GM19397 (cell line): ENCODE measurements around the gene NAV2.

ENCODE experiments used
- ATAC-seq: cut with Tn5 transposase; IDR thresholded peaks from one replicate; pipeline ENCODE4 v1.9.1; 2021; ENCODE audit warnings: mild to moderate bottlenecking, moderate library complexity; ENCODE audit not compliant: unreplicated experiment

NAV2 gene

GRCh38 chr11:20093775-20094174 lies 381.1 kb downstream of the NAV2 start:
- no peak for ATAC-seq

- ATAC-seq = no peak
These were observed 382.6 kb downstream of the NAV2 start for GRCh38 chr11:20095189-20095588.

GRCh38 chr11:20097319-20098221 lies 384.9 kb downstream of the NAV2 start:
- ATAC-seq = no peak

GRCh38 chr11:20099527-20099926 lies 386.9 kb downstream of the NAV2 start:
- no peak for ATAC-seq

- no peak for ATAC-seq
These were observed 389.8 kb downstream of the NAV2 start for GRCh38 chr11:20102397-20102796.

- ATAC-seq = no peak
These were observed 390.6 kb downstream of the NAV2 start for GRCh38 chr11:20103281-20103680.

- ATAC-seq = no peak
These were observed 392.8 kb downstream of the NAV2 start for GRCh38 chr11:20105427-20105826.

- ATAC-seq = no peak
These were observed 397.3 kb downstream of the NAV2 start for GRCh38 chr11:20109731-20110445.

GRCh38 chr11:20110908-20111669 lies 398.5 kb downstream of the NAV2 start:
- ATAC-seq = peak; percentile 80

GRCh38 chr11:20111871-20112270 lies 399.2 kb downstream of the NAV2 start:
- ATAC-seq = no peak

GRCh38 chr11:20112291-20113148 lies 399.9 kb downstream of the NAV2 start:
- ATAC-seq = no peak

- ATAC-seq = no peak
These were observed 400.5 kb downstream of the NAV2 start for GRCh38 chr11:20113149-20113438.

GRCh38 chr11:20114588-20114987 lies 402.0 kb downstream of the NAV2 start:
- no peak for ATAC-seq

- no peak for ATAC-seq
These were observed 404.2 kb downstream of the NAV2 start for GRCh38 chr11:20116825-20117224.

GRCh38 chr11:20117291-20117690 lies 404.7 kb downstream of the NAV2 start:
- ATAC-seq = no peak

GRCh38 chr11:20118209-20118608 lies 405.6 kb downstream of the NAV2 start:
- no peak for ATAC-seq

GRCh38 chr11:20119315-20119714 lies 406.7 kb downstream of the NAV2 start:
- ATAC-seq = no peak

- no peak for ATAC-seq
These were observed 407.7 kb downstream of the NAV2 start for GRCh38 chr11:20120134-20120925.

- no peak for ATAC-seq
These were observed 409.5 kb downstream of the NAV2 start for GRCh38 chr11:20122131-20122530.

- ATAC-seq = no peak
These were observed 413.3 kb downstream of the NAV2 start for GRCh38 chr11:20125927-20126326.
